ENCODE results near the gene UNC13A. TPM values are rescaled to one million over a fixed set of nuclear protein-coding genes. Genes with fewer than 3 reads are reported as not detected.

UNC13A gene
- total RNA-seq, 6 experiments from 2014 or later: 0.07 to 0.71 (median 0.21) TPM

- no peak for TF ChIP-seq CTCF (IDR thresholded peaks at IDR 0.05)
- H3K4me1 Mint-ChIP-seq (ENCODE audit: low read depth): peaks cover 44% of the 10 kb centered on the region
- no peak overlapping the region for H3K4me3 Mint-ChIP-seq
- no peaks in the 10 kb centered on the region for H3K9me3 Mint-ChIP-seq
- DNase-seq: no peak
- H3K27ac Mint-ChIP-seq: no peak overlapping the region
- no peaks in the 10 kb centered on the region for H3K36me3 Mint-ChIP-seq (ENCODE audit: low read depth)
- H3K27me3 Mint-ChIP-seq (ENCODE audit: insufficient read depth): peaks cover 5% of the 10 kb centered on the region
Observed at GRCh38 chr19:17682273-17682672, 5.9 kb downstream of the UNC13A start.

GRCh38 chr19:17681505-17682125 lies 6.5 kb downstream of the UNC13A start:
- no peaks in the 10 kb centered on the region for H3K9me3 Mint-ChIP-seq
- peak; percentile 44 for DNase-seq
- H3K4me3 Mint-ChIP-seq: no peak overlapping the region
- peaks cover 39% of the 10 kb centered on the region for H3K4me1 Mint-ChIP-seq (ENCODE audit: low read depth)
- H3K36me3 Mint-ChIP-seq (ENCODE audit: low read depth): no peaks in the 10 kb centered on the region
- peaks cover 4% of the 10 kb centered on the region for H3K27me3 Mint-ChIP-seq (ENCODE audit: insufficient read depth)
- 0 out of 2 replicates have a peak overlapping the region, but pooled peaks have one; percentile 42 for H3K27ac Mint-ChIP-seq
- no peak for TF ChIP-seq CTCF (IDR thresholded peaks at IDR 0.05)

- peaks cover 5% of the 10 kb centered on the region for H3K27me3 Mint-ChIP-seq (ENCODE audit: insufficient read depth)
- H3K27ac Mint-ChIP-seq: peak overlapping the region; percentile 79
- no peaks in the 10 kb centered on the region for H3K9me3 Mint-ChIP-seq
- H3K4me1 Mint-ChIP-seq (ENCODE audit: low read depth): peaks cover 30% of the 10 kb centered on the region
- TF ChIP-seq CTCF (IDR thresholded peaks at IDR 0.05): peak; percentile 37; the same call in 1 of the 2 replicates
- DNase-seq: peak; percentile 86
- peak overlapping the region; percentile 77 for H3K4me3 Mint-ChIP-seq
- no peaks in the 10 kb centered on the region for H3K36me3 Mint-ChIP-seq (ENCODE audit: low read depth)
Observed at GRCh38 chr19:17680230-17680722, 7.9 kb downstream of the UNC13A start.

GRCh38 chr19:17679526-17680229 lies 8.5 kb downstream of the UNC13A start:
- Mint-ChIP-seq H3K4me1 (ENCODE audit: low read depth) (peaks cover 30% of the 10 kb centered on the region), H3K36me3 (ENCODE audit: low read depth) (no peaks in the 10 kb centered on the region), H3K9me3 (no peaks in the 10 kb centered on the region), H3K27me3 (ENCODE audit: insufficient read depth) (peaks cover 5% of the 10 kb centered on the region), H3K4me3 (peak overlapping the region; percentile 77), H3K27ac (peak overlapping the region; percentile 79)
- no peak for TF ChIP-seq CTCF (IDR thresholded peaks at IDR 0.05)
- DNase-seq: no peak

- no peak for DNase-seq
- TF ChIP-seq CTCF (IDR thresholded peaks at IDR 0.05): no peak
- no peak overlapping the region for H3K4me3 Mint-ChIP-seq
- peaks cover 6% of the 10 kb centered on the region for H3K27me3 Mint-ChIP-seq (ENCODE audit: insufficient read depth)
- no peaks in the 10 kb centered on the region for H3K36me3 Mint-ChIP-seq (ENCODE audit: low read depth)
- H3K9me3 Mint-ChIP-seq: no peaks in the 10 kb centered on the region
- peaks cover 30% of the 10 kb centered on the region for H3K4me1 Mint-ChIP-seq (ENCODE audit: low read depth)
- H3K27ac Mint-ChIP-seq: peak overlapping the region; percentile 22; the same call in 1 of the 2 replicates
Observed at GRCh38 chr19:17678836-17679235, 9.3 kb downstream of the UNC13A start.

Measured in HFFc6 (cell line).